ENCODE data around the gene EIPR1. TPM values are rescaled to one million over a fixed set of nuclear protein-coding genes. Genes with fewer than 3 reads are reported as not detected.

EIPR1 gene
- total RNA-seq, 1 donor from 2014 or later: 43.3 TPM

- DNase-seq (ENCODE audit: low read depth): no peak
Measured at GRCh38 chr2:3176071-3176868, 201.3 kb downstream of the EIPR1 start.

DNA sequence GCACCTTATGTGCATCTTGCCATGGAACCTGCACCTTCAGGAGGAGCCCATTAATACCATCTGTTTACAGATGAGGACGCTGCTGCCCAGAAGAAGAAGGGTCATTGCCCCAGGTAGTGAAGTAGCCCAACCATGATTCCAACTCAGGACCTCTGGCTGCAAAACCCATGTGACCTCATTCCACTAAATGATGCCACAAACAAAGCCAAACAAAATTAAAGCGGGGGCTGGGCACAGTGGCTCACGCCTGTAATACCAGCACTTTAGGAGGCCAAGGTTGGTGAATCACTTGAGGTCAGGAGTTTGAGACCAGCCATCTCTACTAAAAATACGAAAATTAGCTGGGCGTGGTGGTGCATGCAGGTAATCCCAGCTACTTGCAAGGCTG is 202.1 kb downstream of the EIPR1 start:
- DNase-seq (ENCODE audit: low read depth): no peak

DNA sequence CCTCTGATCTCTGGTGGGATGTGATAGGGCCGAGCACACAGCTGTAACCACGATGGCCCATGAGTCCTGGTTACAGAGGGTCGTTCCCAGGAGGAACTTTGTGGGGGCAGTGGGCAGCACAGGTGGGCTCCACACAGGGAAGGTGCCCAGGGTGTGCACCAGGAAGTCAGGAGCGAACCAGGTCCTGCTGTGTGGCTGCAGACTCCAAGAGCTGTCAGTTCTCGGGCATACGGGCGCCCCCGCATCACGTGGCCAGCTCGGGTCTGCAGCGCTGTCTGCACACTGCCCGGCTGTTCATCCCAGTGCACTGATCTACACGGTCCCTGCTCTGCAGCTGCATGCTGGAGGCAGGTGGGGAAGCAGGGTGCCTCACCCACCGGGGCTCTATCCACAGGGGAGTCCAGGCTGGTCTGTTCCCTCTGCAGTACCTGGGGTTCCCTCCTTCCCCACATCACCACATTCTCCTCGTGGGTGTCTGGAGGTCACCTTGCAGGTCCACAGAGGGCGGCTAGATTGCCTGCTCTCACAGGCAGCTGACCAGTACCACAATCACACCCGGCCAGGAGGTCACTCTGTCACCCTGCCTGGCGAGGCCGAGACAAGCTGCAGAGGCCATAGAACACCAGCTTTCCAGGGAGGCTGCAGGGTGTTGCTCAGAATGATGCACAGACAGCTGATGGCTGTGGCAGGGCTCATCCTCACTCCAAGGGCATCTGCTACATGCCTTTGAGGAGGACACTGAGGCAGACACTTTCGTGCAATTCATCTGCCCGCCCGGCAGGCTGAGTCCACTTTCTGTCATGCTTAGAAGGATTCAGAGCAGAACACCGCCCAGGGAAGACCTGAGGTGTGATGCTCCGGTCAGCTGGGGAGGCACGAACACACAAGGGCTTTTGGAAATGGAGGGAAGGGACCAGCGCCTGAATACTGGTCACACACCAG is 202.7 kb downstream of the EIPR1 start:
- no peak for DNase-seq (ENCODE audit: low read depth)

- no peak for DNase-seq (ENCODE audit: low read depth)
Measured at GRCh38 chr2:3173031-3173430, 204.6 kb downstream of the EIPR1 start.

GRCh38 chr2:3172265-3172935 is 205.2 kb downstream of the EIPR1 start:
- no peak for DNase-seq (ENCODE audit: low read depth)

- DNase-seq (ENCODE audit: low read depth): no peak
Measured at GRCh38 chr2:3171564-3172264, 205.9 kb downstream of the EIPR1 start.

- no peak for DNase-seq (ENCODE audit: low read depth)
Measured at GRCh38 chr2:3170792-3171455, 206.7 kb downstream of the EIPR1 start.

DNA sequence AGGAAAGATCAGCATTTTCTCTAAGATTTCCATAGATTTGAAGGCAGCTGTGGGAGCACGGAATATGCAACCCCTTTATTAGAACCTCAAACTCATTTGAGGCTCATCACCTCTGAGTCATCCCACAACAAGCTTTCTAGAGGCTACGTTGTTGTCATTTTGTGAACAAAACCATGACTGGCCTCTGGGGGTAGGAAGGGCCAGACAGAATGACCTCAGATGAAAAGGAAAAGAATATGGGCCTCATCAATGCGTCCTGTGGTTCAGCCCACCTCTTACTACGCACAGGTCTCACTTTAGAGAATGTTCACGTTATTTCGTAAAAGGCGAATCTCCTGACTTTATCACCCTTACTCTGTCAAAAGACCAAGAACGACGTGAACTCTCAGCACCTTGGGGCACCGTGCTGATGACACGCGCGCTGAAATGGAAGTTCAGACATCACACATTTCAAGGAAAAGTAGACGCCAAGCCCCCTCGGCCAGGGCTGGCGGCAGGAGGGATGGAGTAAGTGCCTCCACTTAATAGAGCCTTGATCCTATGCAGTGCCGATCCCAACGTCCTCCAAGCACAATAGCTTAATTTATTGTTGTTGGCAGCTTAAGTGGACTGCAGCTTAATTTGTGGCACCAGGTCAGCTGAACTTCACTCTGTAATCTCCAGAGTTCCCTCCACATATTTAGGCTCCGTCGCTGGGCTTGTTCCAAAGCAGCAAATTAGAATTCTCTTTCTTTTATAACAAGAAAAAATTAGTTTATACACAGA is 208.3 kb downstream of the EIPR1 start:
- DNase-seq (ENCODE audit: low read depth): peak; percentile 20

- peak; percentile 47 for DNase-seq (ENCODE audit: low read depth)
Measured at GRCh38 chr2:3168230-3168891, 209.3 kb downstream of the EIPR1 start.

GRCh38 chr2:3163401-3163800 is 214.2 kb downstream of the EIPR1 start:
- no peak for DNase-seq (ENCODE audit: low read depth)

- no peak for DNase-seq (ENCODE audit: low read depth)
Measured at GRCh38 chr2:3162442-3163077, 215.1 kb downstream of the EIPR1 start.

DNA sequence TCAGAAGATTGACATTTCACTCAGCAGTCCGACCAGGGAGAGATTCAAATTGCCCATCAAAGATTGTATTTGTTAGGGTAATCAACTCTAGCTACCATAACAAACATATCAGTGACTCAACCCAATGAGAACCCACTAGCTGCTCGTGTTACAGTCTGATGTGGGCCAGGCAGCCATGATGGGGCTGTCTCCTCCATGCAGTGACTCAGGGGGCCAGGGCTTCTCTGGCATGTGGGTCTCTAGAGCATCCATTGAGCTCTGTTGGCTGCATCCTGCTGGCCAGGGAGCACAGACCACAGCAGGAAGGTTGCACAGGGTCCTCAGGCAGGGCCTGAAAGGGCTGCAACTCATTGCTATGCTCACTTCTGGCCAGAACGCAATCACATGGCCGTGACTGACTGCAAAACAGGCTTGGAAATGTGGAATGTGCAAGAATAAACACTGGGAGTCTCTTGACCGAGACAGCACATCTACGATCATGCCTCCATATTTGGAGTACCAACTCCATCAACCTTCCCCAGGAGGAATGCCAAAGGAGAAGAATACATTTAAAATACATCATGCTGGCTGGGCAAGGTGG is 216.8 kb downstream of the EIPR1 start:
- no peak for DNase-seq (ENCODE audit: low read depth)

DNA sequence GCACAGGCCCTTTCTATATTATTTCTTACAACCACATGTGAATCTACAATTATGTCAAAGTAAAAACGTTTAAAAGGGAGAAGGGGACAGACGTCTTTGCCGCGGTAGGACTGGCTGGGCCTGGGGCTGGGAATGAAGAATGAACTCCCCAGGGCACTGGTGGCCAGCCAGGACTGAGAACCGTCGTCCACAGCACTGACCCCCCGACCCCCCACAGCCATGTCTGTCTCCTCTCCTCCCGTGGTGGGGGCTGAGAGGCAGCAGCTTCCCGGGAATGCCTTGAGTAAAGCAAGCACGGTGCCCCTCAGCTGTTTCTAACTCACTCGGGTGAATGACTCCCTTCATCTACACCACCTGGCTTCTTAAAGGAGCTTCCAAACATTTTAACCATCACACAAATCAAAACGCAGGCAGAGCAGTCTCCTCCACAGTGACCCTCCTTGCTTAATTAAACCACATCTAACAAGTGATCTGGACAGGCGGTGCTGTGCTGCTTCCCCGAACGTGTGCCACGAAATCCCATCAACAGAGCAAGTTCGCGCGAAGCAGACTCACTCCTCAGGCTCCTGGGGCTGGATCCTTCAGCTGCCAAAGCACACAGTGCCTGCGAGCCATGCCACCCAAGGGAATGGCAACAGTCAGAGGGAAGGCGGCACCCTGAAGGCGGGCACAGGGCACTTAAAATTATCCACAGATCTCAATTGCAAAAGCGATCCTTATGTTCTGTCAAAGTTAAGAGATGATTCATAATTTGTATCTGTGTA is 217.7 kb downstream of the EIPR1 start:
- DNase-seq (ENCODE audit: low read depth): no peak

- peak; percentile 16 for DNase-seq (ENCODE audit: low read depth)
Measured at GRCh38 chr2:3154700-3155099, 222.9 kb downstream of the EIPR1 start.

GRCh38 chr2:3154146-3154545 is 223.5 kb downstream of the EIPR1 start:
- DNase-seq (ENCODE audit: low read depth): no peak

DNA sequence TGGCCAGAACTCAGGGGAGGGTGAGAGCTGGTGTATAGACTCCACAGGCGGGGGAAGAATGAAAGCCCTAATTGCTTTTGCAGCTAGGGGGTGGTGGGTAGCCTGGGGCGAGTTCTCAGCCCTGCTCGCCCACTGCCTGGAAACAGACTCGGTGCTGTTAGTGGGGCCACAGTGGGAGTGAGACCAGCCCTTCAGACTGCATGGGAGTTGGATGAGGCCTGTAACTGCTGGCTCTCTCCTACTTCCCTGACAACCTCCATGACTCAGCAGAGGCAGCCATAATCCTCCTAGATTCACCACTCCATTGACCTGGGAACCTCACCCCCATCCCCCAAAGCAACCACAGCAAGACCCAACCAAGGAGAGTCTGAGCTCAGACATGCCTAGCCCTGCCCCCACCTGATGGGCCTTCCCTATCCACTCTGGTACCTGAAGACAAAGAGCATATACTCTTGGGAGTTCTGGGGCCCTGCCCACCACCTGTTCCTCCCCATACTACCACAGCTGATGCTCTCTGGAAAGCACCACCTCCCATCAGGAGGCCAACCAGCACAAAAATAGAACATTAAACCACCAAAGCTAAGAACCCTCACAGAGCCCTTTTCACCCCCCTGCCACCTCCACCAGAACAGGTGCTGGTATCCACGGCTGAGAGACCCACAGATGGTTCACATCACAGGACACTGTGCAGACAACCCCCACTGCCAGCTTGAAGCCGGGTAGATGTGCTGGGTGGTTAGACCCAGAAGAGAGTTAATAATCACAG is 226.3 kb downstream of the EIPR1 start:
- DNase-seq (ENCODE audit: low read depth): no peak

DNA sequence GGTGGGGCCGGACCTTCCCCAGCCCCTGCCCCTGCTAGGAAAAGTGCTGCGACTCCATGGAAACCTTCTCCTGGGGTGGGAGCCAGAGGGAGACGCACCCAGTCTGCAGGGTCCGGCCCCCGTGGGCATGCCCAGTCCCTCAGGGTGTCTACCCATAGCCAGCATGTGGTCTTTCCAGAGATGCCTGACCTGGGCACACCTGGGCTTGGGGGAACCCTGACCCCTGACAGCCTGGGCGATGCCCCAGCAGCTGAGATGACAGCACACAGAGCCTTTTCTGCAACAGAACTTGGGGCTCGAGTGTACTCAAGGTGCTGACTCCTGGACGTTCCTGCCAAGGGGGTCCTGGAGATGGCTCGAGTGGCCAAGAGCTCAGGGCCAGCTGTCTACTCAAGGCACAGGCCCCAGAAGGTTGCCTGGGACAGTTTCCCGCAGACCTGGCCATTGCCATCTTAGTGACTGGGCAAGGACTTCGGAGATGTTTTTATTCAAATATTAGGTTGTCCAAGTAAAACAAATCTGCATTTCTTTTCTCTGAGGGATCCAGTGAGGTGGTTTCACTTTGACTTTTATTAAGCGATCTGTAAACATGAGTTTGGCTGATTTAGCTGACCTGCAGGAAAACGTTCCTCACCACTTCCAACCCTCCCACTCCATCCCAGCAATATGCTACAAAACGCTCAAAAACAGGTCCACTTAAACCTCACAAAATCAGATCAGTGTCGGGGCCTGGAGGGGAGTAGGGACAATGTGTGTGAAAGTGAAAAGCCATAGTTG is 228.0 kb downstream of the EIPR1 start:
- no peak for DNase-seq (ENCODE audit: low read depth)
